Suppressor macrophage treated with lipopolysaccharide for 1 hour (primary cell): ENCODE results near the gene TMPRSS3.
"Not testable (repeated sequence)": the region's sequence is repeated elsewhere in the genome, so short reads cannot be mapped to it uniquely, and the experiment has no call there.

Experiments
- DNase-seq, 3 donors: peaks; one replicate each; pipeline ENCODE4 v3.0.0-alpha.2; 2020 to 2022

Gene TMPRSS3

DNA sequence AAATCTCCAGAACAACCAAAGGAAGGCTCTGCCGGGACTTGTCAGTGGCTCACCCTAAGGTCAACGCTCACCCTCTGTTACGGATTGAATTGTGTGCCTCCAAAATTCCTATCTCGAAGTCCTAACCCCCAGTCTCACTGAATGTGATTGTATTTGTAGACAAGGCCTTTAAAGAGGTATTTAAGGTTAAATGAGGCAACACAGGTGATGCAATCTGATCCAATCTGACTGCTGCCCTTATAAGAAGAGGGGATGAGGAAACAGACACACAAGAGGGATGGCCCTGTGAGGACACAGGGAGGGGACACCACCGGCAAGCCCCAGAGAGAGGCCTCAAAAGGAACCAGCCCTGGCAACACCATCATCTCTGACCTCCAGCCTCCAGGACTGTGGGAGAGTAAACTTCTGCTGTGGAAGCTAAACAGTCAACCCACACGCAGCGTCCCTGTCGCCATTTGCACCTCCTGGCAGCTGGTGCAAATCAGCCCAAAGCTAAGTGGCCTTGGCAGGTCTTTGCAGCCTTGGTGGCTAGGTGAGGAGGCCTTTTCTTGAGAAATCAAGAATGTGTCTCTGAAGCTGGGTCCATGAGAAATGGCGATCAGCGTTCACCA lies 32.1 kb upstream of the TMPRSS3 start:
- no peak for DNase-seq

DNA sequence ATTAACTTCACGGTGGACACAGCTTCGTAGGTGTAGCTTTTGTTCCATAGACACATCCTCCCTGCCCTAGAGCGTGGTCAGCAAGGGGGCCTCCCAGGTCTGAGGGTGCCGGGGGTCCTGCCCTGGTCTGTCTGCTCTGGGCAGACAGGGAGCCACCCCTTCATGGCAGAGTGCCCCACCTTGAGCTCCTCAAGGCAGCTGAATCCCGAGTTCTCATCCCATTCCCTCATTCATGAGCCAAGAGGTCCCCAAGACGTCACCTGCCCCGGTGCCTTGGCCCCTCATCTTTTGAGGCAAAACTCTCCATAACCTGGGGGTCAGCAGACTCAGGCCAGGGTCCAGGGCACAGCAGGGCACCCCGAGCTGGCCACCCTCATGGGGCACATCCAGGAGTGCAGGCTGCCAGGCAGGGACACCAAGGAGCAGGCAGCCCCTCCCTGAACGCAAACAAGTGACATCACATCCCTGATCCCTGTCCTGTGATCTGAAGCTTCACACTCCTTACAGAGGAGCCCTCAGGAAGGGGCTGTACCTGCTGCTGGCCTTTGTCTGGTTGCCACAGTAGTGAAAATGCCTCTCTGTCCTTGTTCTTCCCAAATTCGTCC lies 31.1 kb upstream of the TMPRSS3 start:
- no peak for DNase-seq

DNA sequence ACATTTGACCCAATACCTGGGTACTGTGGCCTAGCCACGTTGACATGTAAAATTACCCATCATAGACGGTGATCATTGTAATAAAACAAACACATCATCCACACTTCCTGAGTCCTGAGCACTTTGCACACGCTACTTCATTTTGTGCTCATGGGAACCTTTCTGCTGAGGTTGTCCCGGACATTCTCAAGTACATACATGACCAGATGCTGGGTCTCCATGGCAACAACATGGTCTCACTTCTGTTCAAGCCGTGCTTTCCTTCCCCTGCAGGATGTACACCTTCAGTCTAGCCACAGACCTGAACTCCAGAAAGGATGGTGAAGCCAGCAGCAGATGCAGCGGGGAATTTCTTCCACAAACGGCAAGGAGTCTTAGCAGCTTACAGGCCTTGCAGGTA lies 30.6 kb upstream of the TMPRSS3 start:
- no peak for DNase-seq

DNA sequence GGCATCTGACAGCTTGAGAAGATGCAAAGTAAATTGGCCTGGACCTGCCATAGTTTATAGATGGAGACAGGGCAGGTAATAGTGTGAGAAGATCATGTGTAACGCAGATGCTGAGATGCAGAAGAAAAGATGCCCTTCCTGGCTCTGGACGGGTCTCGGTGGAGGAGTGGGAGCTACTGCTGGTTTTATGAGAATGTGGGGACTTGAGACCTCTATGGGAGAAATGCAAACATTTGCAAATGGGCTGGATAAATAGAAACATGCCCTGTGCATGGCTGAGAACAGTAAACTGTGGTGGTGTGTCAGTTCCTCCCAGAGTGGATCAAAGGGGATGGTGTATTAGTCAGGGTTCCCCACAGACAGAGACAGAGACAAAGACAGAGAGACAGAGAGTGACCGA lies 29.7 kb upstream of the TMPRSS3 start:
- no peak for DNase-seq

DNA sequence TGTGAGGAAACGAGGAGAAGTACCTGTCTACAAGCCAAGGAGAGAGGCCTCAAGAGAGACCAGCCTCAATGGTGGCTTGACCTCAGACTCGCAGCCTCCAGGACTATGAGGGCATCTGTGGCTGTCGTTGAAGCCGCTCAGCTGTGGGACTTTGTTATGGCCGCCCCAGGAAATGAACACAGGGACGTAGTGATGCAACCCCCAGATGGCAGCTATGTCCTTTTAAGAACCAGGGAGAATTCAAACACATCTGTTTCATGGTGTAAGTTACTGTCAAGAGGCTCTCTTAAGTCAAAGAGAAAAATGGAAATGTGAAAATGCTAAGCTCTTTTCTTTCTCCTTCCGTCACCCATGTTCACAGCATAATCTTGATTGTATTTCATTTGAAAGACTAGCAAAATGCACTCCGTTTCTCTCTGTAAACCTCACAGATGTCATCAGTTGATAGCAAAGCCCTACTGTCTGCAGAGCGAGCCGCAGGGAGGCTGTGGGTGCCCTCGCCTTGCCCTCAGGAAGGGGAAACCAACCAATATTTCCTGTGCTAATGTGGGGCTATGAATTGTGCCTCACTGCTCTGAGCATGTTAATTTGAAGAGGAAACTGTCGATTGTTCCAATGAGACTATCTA lies 29.2 kb upstream of the TMPRSS3 start:
- DNase-seq = peak in 1 of 3 donors; percentile 39

DNA sequence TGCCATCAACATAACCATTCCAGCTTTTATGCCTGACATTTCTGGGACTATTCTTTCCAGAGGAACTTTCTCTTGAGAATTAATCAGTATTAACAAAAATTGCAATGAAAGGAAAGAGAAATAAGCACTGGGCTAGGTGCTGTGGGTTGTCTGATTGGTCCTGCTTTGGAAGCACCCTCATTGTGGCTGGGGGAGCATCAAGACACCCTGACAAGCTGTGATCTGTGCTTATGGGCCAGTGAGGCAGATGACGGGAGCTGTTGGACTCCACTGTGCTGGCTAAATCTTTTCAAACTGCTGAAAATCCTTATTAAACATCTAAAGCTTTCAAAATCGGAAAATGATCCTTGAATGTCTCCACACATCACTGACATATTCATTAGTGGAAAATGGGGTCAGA lies 27.8 kb upstream of the TMPRSS3 start:
- no peak for DNase-seq

DNA sequence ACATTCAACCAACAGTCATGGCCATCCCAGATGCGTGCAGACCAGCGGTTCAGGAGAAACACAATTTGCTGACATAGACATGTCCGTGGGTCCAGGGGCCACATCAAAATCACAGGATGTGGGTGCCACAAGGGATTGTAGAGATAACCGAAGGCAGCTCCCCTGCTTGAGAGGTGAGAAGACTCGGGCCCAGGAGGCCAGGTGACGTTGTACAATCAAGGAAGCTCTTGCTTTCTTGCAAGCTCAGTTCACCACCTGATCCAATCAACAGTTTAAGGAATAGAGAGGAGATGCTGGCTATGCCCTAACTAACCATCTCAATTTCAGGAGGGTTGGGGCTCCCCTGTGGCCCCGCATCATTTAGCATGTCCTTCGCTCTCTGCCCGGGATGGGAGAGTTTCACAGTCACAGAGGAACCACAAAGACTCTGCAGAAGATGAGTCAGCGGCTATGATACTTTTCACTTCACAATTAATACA lies 27.4 kb upstream of the TMPRSS3 start:
- DNase-seq = no peak

DNA sequence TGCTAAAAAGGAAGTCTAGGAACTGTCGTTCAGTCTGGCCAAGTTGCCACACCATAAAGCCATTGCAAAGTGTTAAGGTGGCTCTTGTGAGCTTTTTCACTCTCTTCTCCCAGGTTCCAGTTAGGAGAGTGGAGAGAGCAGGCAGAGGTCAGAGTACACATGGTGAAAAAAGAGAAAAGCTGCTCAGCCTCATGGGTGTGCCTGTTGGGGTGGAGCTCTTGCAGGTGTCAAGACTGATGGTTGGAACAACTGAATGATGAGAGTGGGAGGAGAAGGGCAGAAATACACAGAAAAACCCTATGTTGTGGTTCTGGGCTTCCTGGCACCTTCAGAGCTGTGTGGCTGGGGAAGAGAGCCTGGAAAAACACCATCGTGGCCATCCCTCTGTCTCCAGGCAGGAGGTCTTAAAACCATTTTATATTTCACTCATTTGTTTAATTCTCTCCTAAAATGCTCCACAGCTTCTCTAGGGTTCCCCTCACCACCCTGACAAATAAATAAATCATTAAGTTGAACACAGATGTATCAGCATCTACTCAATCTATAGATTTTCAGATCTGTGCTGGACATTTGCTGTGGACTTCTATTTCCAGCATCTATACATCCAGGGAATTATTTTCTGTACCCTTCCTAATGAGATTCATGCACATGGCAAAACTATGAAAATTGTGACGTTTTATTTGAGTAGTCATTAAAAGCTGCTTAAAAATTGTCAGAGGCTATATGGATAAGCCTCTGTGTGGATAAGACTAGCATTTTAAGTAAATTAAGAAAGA lies 25.4 kb upstream of the TMPRSS3 start:
- no peak for DNase-seq

DNA sequence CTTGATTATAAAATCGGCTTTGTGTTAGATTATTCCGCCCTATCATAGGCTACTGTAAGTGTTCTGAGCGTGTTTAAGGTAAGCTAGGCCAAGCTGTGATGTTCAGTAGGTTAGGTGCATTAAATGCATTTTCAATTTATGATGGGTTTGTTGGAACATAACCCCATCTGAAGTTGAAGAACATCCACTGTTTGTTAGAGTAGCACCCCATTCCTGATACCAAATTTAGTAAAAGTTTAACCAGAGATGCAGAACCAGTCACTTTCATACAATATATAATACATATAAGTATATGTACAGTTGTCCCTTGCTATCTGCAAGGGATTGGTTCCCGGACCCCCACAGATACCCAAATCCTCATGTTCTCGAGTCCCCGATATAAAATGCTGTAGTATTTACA lies 24.0 kb upstream of the TMPRSS3 start:
- no peak for DNase-seq

DNA sequence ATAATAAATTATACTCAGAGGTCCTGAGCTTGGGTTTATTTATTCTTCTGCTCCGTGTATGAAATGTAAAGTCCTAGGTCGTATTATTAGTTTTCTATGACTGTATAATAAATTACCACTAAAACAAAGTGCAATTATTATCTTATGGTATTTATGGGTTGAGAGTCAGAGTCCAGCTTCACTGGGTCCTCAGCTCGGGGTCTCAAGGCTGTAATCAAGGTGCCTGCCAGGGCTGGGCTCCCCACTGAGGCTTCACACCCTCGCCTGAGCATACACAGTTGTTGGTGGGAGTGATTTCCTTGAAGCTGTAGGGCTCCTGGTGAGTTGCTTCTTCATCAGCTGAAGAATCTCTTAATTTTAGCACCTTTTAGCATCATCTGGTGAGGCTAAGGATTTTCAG lies 23.0 kb upstream of the TMPRSS3 start:
- DNase-seq = no peak

DNA sequence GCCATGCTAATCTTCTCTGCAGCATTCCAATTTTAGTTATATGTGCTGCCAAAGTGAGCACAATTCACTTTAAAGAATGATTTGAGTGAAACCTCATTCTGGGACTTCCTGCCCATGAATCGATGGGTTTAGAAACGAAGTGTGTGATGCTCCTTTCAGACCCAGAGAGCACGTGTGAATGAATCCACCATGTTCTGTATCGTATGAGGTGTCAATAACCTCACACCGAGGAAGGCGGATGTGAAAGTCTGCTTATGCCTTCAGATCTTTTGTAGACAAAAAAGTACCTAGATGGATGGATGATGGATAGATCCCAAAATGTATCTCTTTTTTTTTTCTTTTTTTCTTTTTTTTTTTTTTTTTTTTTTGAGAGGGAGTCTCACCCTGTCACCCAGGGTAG lies 21.7 kb upstream of the TMPRSS3 start:
- DNase-seq = no peak

DNA sequence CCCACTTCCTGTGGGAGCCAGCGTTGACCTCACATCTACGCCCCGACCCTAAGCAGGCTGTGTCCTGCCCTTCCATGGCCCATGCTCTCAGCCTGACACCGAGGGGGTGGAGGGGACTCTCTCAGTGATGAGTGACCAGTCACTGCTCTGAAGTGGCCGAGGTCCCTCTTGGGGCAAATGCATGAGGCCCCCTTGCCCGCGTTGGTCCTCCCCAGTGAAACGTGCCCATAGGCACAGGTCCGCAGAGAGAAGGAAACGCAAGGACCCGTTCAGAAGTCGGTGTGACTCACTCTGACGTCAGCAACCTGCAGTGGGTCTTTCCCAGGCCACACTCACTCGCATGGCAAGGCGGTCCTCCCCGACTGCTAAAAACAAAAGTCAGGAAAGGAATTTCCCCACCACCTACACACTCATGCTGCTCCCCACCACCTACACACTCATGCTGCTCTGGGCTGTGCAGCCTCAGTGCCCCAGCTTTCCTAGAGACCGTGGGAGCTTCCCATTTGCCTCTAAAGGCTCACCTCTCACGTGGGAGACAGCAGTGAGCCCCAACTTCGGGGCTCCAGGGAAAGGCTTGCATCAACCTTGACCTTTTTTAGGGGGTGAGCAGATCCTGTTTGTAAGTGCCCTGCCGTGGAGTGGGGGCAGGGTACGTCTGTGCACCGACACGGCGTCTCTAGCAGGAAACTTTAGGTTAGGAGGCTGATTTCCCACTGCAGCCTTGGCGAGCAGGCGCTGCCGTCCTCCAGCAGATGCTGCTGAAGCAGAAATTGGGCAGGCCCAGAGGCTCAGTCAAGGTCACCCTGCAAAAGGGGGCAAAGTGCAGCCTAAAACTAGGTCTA lies 19.3 kb upstream of the TMPRSS3 start:
- peak; percentile 92 to 93 (median 93) for DNase-seq

DNA sequence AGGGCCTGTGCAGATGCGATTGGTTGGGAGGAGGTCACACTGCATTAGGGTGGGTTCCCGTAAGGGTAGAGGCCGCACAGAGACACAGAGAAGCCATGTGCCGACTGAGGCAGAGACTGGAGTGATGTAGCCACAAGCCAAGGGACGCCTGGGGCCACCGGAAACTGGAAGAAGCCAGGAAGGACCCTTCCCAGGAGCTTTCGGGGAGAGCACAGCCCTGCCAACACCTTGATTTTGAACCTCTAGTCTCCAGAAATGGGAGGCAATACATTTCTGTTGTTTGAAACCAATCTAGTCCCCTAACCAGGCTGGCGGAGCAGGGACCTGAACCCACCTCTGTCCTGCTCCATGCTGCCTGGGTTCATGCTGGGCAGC lies 18.7 kb upstream of the TMPRSS3 start:
- no peak for DNase-seq

DNA sequence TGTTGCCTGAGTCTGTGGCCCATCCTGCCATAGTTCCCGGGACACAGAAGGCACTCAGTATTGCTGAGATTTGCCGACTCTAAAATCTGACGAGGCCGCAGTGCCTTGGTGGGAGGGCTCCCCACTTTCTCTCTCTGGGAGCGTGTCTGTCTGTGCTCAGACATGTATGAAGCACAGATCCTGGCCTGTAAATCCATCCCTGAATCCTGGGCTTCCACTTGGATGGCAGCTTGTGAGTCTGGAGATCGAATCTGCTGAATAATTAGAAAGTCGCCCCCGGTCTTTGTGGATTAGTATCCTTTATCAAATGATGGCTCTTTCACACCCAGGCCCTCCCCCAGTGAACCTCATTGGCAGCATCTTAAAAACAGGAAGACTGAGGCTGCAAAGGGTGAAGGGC lies 18.2 kb upstream of the TMPRSS3 start:
- DNase-seq = no peak

DNA sequence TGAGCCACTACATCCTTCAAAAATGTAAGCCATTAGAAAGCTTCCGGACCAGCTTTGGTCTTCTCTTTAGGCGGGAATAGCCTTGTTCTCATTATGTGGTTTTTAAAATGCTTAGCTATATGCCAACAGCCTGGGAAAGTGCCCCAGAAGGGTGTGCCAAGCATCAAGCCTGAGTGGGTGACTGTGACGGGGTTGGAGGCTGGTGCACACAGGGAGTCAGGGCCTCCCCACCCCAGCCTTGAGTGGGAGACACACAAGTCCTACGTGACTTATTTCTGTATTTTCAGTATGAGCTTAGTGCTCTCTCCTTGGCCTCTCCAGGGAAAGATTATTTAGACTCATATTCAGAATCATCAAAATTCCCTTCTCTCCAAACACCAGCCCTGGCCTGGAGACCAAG lies 17.6 kb upstream of the TMPRSS3 start:
- no peak for DNase-seq

DNA sequence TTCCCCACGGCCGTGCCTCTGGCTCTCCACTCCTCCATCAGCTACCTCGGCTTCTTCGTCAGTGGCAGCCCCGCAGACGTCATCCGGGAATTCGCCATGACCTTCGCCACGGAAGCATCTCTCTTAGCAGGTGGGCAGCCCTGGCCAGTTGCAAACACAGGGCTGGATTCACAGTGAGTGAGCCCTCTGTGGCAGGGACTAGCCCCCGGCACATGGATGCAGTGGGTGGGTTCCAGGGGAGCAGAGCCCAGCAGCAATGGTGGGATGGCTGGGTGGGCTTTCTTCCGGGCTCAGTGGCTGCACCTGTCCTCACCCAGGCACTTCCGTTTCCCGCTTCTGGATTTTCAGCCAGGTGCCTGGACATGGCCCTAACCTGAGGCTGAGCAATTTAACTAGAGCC lies 17.2 kb upstream of the TMPRSS3 start:
- no peak for DNase-seq

DNA sequence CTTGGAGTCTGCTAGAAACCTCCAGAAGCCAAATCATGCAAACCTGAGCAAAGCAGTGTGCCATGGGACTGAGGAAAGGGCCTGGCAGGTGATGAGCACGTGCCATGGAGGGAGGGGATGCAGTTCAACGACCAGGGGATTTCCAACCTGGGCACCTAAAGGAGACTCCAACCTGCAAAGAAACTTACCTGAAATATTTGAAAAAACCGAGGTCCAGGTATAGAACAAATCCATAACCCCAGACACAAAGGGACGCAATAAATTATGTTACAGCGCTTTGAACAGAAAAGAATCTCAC lies 16.7 kb upstream of the TMPRSS3 start:
- no peak for DNase-seq

DNA sequence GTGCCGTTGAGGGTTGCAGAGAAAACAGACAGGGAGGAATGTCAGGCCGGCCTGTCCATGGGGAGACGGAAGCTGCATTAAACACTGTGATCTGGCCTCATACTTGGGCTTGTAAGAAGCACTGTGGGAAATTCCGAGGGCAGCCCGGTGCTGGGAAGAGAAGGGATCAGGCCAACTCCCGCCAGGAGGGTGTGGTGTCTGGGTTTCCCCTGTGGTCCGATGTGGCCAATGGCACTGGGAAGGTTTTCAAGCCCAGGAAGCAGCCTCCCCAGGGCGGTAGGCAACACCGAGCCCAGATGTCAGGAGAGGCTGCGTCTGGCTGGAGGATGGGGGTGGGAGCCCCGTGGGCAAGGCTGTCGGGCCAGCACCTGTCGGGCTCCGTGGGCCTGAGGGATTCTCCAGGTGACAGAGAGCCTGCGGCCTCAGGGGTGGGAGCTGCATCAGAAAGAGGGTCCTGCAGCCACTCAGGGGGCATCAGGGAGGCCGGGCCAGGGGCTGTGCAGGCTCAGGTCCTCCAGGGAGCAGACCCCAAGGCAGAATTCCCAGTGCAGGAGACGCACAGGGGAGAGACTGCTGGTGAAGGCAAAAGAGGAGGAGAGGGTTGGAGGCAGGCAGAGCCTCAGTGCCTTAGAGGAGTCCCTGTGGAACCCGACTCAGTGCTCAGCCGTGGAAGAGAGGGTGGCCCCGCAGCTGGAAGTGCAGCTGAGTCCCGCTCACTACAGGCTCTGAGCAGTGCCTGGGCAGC lies 16.2 kb upstream of the TMPRSS3 start:
- peak in 2 of 3 donors; percentile 45 to 75 for DNase-seq

DNA sequence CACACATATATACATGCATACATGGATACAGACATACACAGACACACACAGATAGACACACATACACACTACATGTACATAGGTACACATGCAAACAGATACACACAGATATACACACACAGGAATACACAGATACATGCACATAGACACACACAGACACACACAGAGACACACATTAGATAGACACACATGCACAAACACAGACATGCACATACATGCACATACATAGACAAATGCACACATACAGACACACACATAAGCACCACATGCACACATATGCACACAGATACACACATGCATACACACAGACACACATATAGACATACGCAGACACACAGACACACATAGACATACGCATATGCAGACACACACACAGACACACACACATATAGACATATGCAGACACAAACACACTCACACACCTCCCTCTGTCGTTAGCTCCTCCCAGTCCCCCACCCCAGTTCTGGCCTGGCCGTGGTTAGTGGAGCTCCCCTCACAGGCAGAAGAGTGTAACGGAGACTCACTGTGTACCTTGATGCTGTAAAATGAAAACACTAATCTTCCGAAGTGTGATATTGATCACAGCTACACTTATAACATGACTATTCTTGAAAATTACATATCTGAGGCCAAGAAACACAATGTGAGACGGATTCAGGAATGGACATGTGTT lies 15.5 kb upstream of the TMPRSS3 start:
- DNase-seq = no peak

DNA sequence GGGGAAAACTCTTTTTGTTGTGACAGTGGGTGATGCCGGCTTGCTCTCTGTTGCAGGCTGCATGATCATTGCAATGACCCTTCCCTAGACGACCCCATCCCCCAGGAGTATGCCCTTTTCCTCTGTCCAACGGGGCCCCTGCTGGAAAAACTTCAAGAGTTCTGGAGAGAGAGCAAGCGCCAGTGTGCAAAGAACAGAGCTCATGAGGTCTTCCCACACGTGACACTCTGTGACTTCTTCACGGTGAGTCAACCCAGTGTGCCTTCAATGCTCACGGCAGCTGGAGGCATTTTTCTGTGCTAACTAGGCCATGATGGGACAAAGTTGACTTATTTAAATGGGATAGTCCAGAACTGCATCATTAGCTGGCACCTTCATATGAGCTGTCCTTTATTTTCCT lies 13.5 kb upstream of the TMPRSS3 start:
- no peak for DNase-seq

DNA sequence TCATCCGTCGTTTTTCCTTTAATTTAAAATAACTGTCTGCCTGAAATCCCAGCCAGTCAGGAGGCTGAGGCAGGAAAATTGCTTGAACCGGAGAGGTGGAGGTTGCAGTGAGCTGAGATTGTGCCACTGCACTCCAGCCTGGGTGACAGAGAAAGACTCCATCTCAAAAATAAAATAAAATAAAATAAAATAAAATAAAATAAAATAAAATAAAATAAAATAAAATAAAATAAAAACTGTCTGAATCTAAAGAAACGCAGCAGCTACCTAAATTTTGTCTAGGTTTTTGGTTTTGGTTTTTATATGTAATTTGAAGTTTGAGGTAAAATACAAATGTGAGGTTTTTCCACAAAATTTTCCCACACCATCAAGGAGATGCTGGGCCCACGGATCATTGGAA lies 12.9 kb upstream of the TMPRSS3 start:
- not testable (repeated sequence) for DNase-seq

DNA sequence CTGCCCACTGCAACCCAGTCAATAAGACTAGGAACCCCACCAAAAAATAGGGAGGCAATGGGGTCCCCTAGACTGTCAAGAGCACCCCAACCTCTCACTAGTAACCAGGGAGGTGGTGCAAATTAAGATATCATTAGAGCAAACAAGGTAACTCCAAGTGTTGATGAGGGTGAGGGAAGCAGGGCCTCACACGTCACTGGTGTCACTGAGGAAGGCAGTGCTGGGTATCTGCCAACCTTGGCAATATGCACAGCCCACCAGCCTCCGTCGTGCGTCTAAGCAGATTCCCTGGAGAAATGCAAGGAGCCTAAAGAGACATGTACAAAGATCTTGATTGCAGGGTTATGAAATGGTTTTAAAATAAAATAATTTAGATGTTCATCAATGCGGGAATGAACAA lies 11.6 kb upstream of the TMPRSS3 start:
- no peak for DNase-seq
